Tibial nerve (tissue), 4 donors: Measurements from ENCODE around the gene LEFTY2. TPM values are rescaled to one million over a fixed set of nuclear protein-coding genes. Genes with fewer than 3 reads are reported as not detected.
"Not testable (repeated sequence)": the region's sequence is repeated elsewhere in the genome, so short reads cannot be mapped to it uniquely, and the experiment has no call there.

Experiments used
- DNase-seq, 2 donors: peaks; one replicate each; pipeline ENCODE4 v3.0.0-alpha.2; 2019; ENCODE audit warnings: low spot score in 2 of 2
- H3K27ac ChIP-seq, 4 donors: fragments of 200-600 bp; sonication (generic) in 3 of 4; one replicate each; pipeline ENCODE4 v1.5.1; 2017 to 2019; ENCODE audit warnings: mild to moderate bottlenecking in 1 of 4
- H3K27me3 ChIP-seq, 2 donors: fragments of 200-600 bp; sonication (generic) in 1 of 2; one replicate each; pipeline versions ENCODE4 v1.5.1 to v1.6.0; 2017 to 2019
- H3K36me3 ChIP-seq, 3 donors: fragments of 200-600 bp; sonication (generic); one replicate each; pipeline ENCODE4 v1.5.1; 2018 to 2019
- H3K4me1 ChIP-seq, 4 donors: fragments of 200-600 bp; sonication (generic) in 3 of 4; one replicate each; pipeline ENCODE4 v1.5.1; 2017 to 2019
- H3K4me3 ChIP-seq, 4 donors: fragments of 200-600 bp; sonication (generic) in 3 of 4; one replicate each; pipeline ENCODE4 v1.5.1; 2017 to 2019; ENCODE audit warnings: mild to moderate bottlenecking in 1 of 4, moderate library complexity in 1 of 4
- H3K9me3 ChIP-seq, 4 donors: fragments of 200-600 bp; sonication (generic) in 3 of 4; one replicate each; pipeline ENCODE4 v1.5.1; 2017 to 2019
- EP300 ChIP-seq, 2 donors: sonication (generic); formaldehyde crosslinking; IDR thresholded peaks; one replicate each; pipeline ENCODE4 v1.6.1; 2017; ENCODE audit warnings: antibody characterized with exemption in 2 of 2, mild to moderate bottlenecking in 1 of 2
- POLR2A ChIP-seq, 2 donors: fragments of 450-650 bp; IDR thresholded peaks; one replicate each; pipeline ENCODE4 v1.6.1; 2017; ENCODE audit warnings: antibody characterized with exemption in 2 of 2, mild to moderate bottlenecking in 2 of 2, moderate library complexity in 2 of 2
- WGBS, 2 donors: methylation state at CpG; one replicate each; pipeline ENCODE4 v1.1.5; 2018; 5-methylcytosine and 5-hydroxymethylcytosine counted together
- total RNA-seq, 4 donors: library from RNA; depleted of rRNA; stranded (reverse); fragments of >200 nt; gene quantifications; one replicate each; pipeline ENCODE4 v1.1.0, GENCODE V29; 2016
- TF ChIP-seq, protein P1 (sequence below), 5 experiments: fragments of 200-600 bp in 3 of 5; fragments of 450-650 bp in 2 of 5; sonication (generic) in 3 of 5; IDR thresholded peaks; one replicate each; pipeline ENCODE4 v1.5.1; 2016 to 2019; ENCODE audit warnings: antibody characterized with exemption in 5 of 5, mild to moderate bottlenecking in 3 of 5, moderate library complexity in 2 of 5

The LEFTY2 gene
- total RNA-seq, 4 donors from 2014 or later: not detected

DNA sequence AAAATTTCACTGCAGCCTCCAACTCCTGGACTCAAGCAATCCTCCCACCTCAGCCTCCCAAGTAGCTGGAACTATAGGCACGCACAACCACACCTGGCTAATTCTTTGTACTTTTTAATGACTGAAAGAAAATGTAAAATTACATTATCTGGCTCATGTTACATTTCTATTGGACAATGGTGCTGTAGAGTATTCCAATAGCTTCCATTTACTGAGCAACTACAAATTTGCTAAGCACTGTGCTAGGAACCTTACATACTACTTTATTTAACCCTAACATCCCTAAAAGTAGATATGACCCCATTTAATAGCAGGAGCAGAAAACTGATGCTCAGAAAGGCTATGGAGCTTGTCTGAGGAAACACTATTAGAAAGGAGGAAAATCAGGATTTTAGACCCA is 38.4 kb upstream of the LEFTY2 start:
- Histone ChIP-seq H3K27ac (no peak overlapping the region), H3K4me1 (peaks cover 0 to 2% (median 0%) of the 10 kb centered on the region in 4 donors), H3K36me3 (peaks cover 0 to 71% (median 5%) of the 10 kb centered on the region in 3 donors), H3K4me3 (no peak overlapping the region), H3K27me3 (no peaks in the 10 kb centered on the region), H3K9me3 (peaks cover 0 to 4% (median 0%) of the 10 kb centered on the region in 4 donors)
- DNase-seq: no peak
- TF ChIP-seq POLR2A (IDR thresholded peaks at IDR 0.05) (no peak), EP300 (IDR thresholded peaks at IDR 0.05) (no peak)
- TF ChIP-seq, protein P1, sequence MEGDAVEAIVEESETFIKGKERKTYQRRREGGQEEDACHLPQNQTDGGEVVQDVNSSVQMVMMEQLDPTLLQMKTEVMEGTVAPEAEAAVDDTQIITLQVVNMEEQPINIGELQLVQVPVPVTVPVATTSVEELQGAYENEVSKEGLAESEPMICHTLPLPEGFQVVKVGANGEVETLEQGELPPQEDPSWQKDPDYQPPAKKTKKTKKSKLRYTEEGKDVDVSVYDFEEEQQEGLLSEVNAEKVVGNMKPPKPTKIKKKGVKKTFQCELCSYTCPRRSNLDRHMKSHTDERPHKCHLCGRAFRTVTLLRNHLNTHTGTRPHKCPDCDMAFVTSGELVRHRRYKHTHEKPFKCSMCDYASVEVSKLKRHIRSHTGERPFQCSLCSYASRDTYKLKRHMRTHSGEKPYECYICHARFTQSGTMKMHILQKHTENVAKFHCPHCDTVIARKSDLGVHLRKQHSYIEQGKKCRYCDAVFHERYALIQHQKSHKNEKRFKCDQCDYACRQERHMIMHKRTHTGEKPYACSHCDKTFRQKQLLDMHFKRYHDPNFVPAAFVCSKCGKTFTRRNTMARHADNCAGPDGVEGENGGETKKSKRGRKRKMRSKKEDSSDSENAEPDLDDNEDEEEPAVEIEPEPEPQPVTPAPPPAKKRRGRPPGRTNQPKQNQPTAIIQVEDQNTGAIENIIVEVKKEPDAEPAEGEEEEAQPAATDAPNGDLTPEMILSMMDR (IDR thresholded peaks at IDR 0.05): no peak
- WGBS, 2 donors: 93 to 94% methylated on average over 1 of the region's 1 CpG

DNA sequence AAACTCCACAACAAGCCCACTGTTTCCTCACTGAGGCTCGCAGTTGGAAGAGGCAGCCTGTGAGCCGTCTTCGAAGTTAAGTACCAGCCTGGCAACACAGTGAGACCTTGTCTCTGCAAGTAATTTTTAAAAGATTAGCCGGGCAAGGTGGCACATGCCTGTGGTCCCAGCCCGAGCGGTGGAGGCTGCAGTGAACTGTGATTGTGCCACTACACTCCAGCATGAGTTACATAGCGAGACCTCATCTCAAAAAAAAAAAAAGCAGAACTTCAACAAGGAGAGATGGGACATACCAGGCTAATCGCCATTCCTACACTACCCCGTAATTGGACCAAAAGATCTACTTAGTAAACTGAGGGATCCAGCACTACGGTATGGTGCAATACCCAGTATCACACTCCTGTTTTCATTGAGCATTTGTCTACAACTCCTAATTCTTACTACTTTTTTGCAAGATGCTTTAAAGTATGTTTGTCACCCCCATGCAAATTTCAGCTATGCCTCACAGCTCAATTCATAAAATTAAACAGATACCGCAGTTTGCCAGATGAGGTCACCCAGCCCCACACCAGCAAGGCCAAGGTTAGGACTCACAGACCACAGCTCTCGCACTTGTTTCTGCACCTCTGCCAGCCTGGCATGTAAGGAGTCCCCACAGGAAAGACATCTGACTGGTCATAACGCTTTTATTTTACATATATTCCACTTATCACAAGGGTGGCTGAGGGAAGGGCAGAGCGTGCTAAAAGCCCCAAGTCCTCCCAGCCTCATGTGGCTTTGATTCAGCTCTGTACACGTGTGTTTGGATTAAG is 37.1 kb upstream of the LEFTY2 start:
- DNase-seq: no peak
- TF ChIP-seq, protein P1 (IDR thresholded peaks at IDR 0.05): no peak
- TF ChIP-seq POLR2A (IDR thresholded peaks at IDR 0.05) (no peak), EP300 (IDR thresholded peaks at IDR 0.05) (no peak)
- Histone ChIP-seq H3K9me3 (peaks cover 0 to 4% (median 0%) of the 10 kb centered on the region in 4 donors), H3K27ac (no peak overlapping the region), H3K36me3 (peaks cover 0 to 58% (median 5%) of the 10 kb centered on the region in 3 donors), H3K4me1 (peaks cover 0 to 2% (median 0%) of the 10 kb centered on the region in 4 donors), H3K4me3 (no peak overlapping the region), H3K27me3 (no peaks in the 10 kb centered on the region)
- 67 to 73% methylated on average over 15 of the region's 15 CpGs for WGBS, 2 donors

DNA sequence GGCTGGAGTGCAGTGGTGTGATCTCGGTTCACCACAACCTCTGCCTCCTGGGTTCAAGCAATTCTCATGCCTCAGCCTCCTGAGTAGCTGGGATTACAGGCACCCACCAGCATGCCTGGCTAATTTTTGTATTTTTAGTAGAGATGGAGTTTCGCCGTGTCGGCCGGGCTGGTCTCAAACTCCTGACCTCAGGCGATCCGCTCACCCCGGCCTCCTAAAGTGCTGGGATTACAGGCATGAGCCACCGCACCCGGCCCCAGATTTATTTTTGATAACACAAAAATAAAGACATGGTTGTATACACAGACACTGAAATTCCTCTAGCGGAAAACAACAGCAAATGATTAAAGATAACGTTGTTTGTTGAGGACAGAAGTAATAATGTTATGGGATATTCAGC is 34.1 kb upstream of the LEFTY2 start:
- not testable (repeated sequence) for H3K9me3 ChIP-seq, H3K27ac ChIP-seq, DNase-seq, H3K4me1 ChIP-seq, H3K4me3 ChIP-seq, H3K27me3 ChIP-seq
- H3K36me3 ChIP-seq: peaks cover 0 to 31% (median 0%) of the 10 kb centered on the region in 3 donors
- WGBS, 2 donors: 92 to 94% methylated on average over 12 of the region's 12 CpGs

DNA sequence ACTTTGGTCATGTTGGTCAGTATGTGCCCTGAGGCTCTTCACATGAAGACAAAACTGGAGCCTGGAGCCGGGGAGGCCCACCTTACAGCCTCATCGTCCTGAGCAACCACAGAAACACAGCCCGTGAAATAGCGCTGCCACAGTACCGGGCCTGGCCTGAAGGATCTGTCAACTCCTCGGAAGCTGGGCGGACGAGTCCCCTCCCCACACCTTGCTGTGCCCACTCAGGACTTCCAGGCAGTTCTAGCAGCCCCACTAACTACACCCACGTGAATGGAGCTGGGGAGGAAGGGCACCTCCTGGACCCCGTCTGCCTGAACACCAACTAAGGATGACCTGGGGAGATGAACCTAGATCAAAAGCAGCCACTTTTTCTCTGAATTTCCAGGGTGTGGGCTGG is 33.4 kb upstream of the LEFTY2 start:
- WGBS, 2 donors: 78 to 84% methylated on average over 10 of the region's 10 CpGs
- Histone ChIP-seq H3K36me3 (peaks cover 0 to 24% (median 0%) of the 10 kb centered on the region in 3 donors), H3K4me1 (peaks cover 0 to 2% (median 0%) of the 10 kb centered on the region in 4 donors), H3K27me3 (no peaks in the 10 kb centered on the region), H3K9me3 (no peaks in the 10 kb centered on the region), H3K27ac (no peak overlapping the region), H3K4me3 (no peak overlapping the region)
- TF ChIP-seq EP300 (IDR thresholded peaks at IDR 0.05): no peak
- TF ChIP-seq, protein P1 (IDR thresholded peaks at IDR 0.05): no peak
- TF ChIP-seq POLR2A (IDR thresholded peaks at IDR 0.05): no peak
- DNase-seq: no peak

DNA sequence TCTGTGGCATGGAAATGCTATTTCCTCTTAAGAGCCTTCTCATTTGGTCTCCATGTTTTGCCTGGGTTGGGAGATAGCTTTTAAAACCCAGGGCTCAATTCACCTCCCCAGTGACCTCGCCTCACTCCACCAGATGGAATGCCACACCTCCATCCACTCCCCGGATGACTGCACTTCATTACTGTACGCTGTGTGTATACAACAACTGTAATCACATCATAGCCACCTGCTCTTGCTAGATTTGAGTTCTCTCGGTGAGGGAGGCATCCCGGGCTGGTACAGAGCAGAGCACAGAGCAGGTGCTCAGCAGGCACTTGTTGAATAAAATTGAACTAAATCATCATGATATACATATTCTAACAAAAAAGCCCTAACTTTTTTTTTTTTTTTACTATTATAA is 32.1 kb upstream of the LEFTY2 start:
- DNase-seq: no peak
- TF ChIP-seq, protein P1 (IDR thresholded peaks at IDR 0.05): no peak
- TF ChIP-seq EP300 (IDR thresholded peaks at IDR 0.05) (no peak), POLR2A (IDR thresholded peaks at IDR 0.05) (no peak)

More for the DNA sequence above, 32.1 kb upstream of the LEFTY2 start:
- WGBS, 2 donors: 76 to 81% methylated on average over 5 of the region's 5 CpGs
- Histone ChIP-seq H3K4me3 (no peak overlapping the region), H3K27me3 (no peaks in the 10 kb centered on the region), H3K4me1 (peaks cover 0 to 2% (median 0%) of the 10 kb centered on the region in 4 donors), H3K9me3 (no peaks in the 10 kb centered on the region), H3K36me3 (peaks cover 0 to 13% (median 0%) of the 10 kb centered on the region in 3 donors), H3K27ac (no peak overlapping the region)
